ENCODE data around the gene ACBD5. TPM values are rescaled to one million over a fixed set of nuclear protein-coding genes. Genes with fewer than 3 reads are reported as not detected.
A peak's percentile ranks its signal among the peaks of the same experiment; 100 is the strongest.

ACBD5 gene
- total and polyA plus RNA-seq, 4 donors = 39.5 to 69.2 (median 58.1) TPM

GRCh38 chr10:27253576-27253975 lies 13.0 kb upstream of the ACBD5 start:
- no peak for DNase-seq (ENCODE audit: low read depth in 4 of 6, low spot score in 6 of 6)
- Histone ChIP-seq H3K9me3 (ENCODE audit: control insufficient read depth, insufficient read depth, low read length) (no peaks in the 10 kb centered on the region), H3K36me3 (ENCODE audit: control insufficient read depth, insufficient read depth, low read length) (no peaks in the 10 kb centered on the region), H3K4me1 (ENCODE audit: control insufficient read depth, insufficient read depth, low read length) (peaks cover 6% of the 10 kb centered on the region), H3K27me3 (ENCODE audit: control insufficient read depth, insufficient read depth, low read length) (peaks cover 5% of the 10 kb centered on the region), H3K27ac (ENCODE audit: low read depth, low read length) (no peak overlapping the region), H3K4me3 (ENCODE audit: low read depth, low read length) (no peak overlapping the region)
- WGBS (ENCODE audit: insufficient coverage) = 95% methylated on average over 4 of the region's 5 CpGs

GRCh38 chr10:27252267-27253000 lies 11.8 kb upstream of the ACBD5 start:
- Histone ChIP-seq H3K9me3 (ENCODE audit: control insufficient read depth, insufficient read depth, low read length) (no peaks in the 10 kb centered on the region), H3K4me1 (ENCODE audit: control insufficient read depth, insufficient read depth, low read length) (peaks cover 4% of the 10 kb centered on the region), H3K36me3 (ENCODE audit: control insufficient read depth, insufficient read depth, low read length) (no peaks in the 10 kb centered on the region), H3K27ac (ENCODE audit: low read depth, low read length) (no peak overlapping the region), H3K4me3 (ENCODE audit: low read depth, low read length) (peak overlapping the region; percentile 35), H3K27me3 (ENCODE audit: control insufficient read depth, insufficient read depth, low read length) (no peaks in the 10 kb centered on the region)
- whole genome bisulfite sequencing (ENCODE audit: insufficient coverage) = 20% methylated on average over 54 of the region's 63 CpGs
- DNase-seq (ENCODE audit: low read depth in 4 of 6, low spot score in 6 of 6) = peak in 2 of 6 donors; percentile 44 to 57

GRCh38 chr10:27251554-27251953 lies 11.0 kb upstream of the ACBD5 start:
- Histone ChIP-seq H3K27ac (ENCODE audit: low read depth, low read length) (no peak overlapping the region), H3K9me3 (ENCODE audit: control insufficient read depth, insufficient read depth, low read length) (no peaks in the 10 kb centered on the region), H3K27me3 (ENCODE audit: control insufficient read depth, insufficient read depth, low read length) (no peaks in the 10 kb centered on the region), H3K4me1 (ENCODE audit: control insufficient read depth, insufficient read depth, low read length) (peaks cover 4% of the 10 kb centered on the region), H3K36me3 (ENCODE audit: control insufficient read depth, insufficient read depth, low read length) (no peaks in the 10 kb centered on the region), H3K4me3 (ENCODE audit: low read depth, low read length) (no peak overlapping the region)
- 95% methylated on average over 8 of the region's 14 CpGs for WGBS (ENCODE audit: insufficient coverage)
- DNase-seq (ENCODE audit: low read depth in 4 of 6, low spot score in 6 of 6) = no peak

- H3K4me3 ChIP-seq (ENCODE audit: low read depth, low read length) = no peak overlapping the region
- H3K9me3 ChIP-seq (ENCODE audit: control insufficient read depth, insufficient read depth, low read length) = no peaks in the 10 kb centered on the region
- 94% methylated on average over 4 of the region's 4 CpGs for WGBS (ENCODE audit: insufficient coverage)
- H3K36me3 ChIP-seq (ENCODE audit: control insufficient read depth, insufficient read depth, low read length) = no peaks in the 10 kb centered on the region
- H3K27me3 ChIP-seq (ENCODE audit: control insufficient read depth, insufficient read depth, low read length) = no peaks in the 10 kb centered on the region
- peaks cover 6% of the 10 kb centered on the region for H3K4me1 ChIP-seq (ENCODE audit: control insufficient read depth, insufficient read depth, low read length)
- DNase-seq (ENCODE audit: low read depth in 4 of 6, low spot score in 6 of 6) = no peak
- no peak overlapping the region for H3K27ac ChIP-seq (ENCODE audit: low read depth, low read length)
These were observed 7.6 kb upstream of the ACBD5 start for GRCh38 chr10:27248215-27248614.

GRCh38 chr10:27247441-27247840 lies 6.8 kb upstream of the ACBD5 start:
- Histone ChIP-seq H3K4me1 (ENCODE audit: control insufficient read depth, insufficient read depth, low read length) (peaks cover 5% of the 10 kb centered on the region), H3K36me3 (ENCODE audit: control insufficient read depth, insufficient read depth, low read length) (no peaks in the 10 kb centered on the region)
- WGBS (ENCODE audit: insufficient coverage) = 93% methylated on average over 3 of the region's 3 CpGs

GRCh38 chr10:27247006-27247405 lies 6.4 kb upstream of the ACBD5 start:
- Histone ChIP-seq H3K4me3 (ENCODE audit: low read depth, low read length) (no peak overlapping the region), H3K9me3 (ENCODE audit: control insufficient read depth, insufficient read depth, low read length) (no peaks in the 10 kb centered on the region), H3K36me3 (ENCODE audit: control insufficient read depth, insufficient read depth, low read length) (no peaks in the 10 kb centered on the region), H3K4me1 (ENCODE audit: control insufficient read depth, insufficient read depth, low read length) (peaks cover 5% of the 10 kb centered on the region), H3K27ac (ENCODE audit: low read depth, low read length) (no peak overlapping the region), H3K27me3 (ENCODE audit: control insufficient read depth, insufficient read depth, low read length) (no peaks in the 10 kb centered on the region)
- DNase-seq (ENCODE audit: low read depth in 4 of 6, low spot score in 6 of 6) = no peak
- 78% methylated on average over 3 of the region's 5 CpGs for WGBS (ENCODE audit: insufficient coverage)

More at GRCh38 chr10:27247441-27247840, 6.8 kb upstream of the ACBD5 start:
- Histone ChIP-seq H3K27ac (ENCODE audit: low read depth, low read length) (no peak overlapping the region), H3K9me3 (ENCODE audit: control insufficient read depth, insufficient read depth, low read length) (no peaks in the 10 kb centered on the region), H3K27me3 (ENCODE audit: control insufficient read depth, insufficient read depth, low read length) (no peaks in the 10 kb centered on the region), H3K4me3 (ENCODE audit: low read depth, low read length) (no peak overlapping the region)
- no peak for DNase-seq (ENCODE audit: low read depth in 4 of 6, low spot score in 6 of 6)

- no peaks in the 10 kb centered on the region for H3K9me3 ChIP-seq (ENCODE audit: control insufficient read depth, insufficient read depth, low read length)
- 28% methylated on average over 3 of the region's 11 CpGs for WGBS (ENCODE audit: insufficient coverage)
- H3K36me3 ChIP-seq (ENCODE audit: control insufficient read depth, insufficient read depth, low read length) = no peaks in the 10 kb centered on the region
- no peak overlapping the region for H3K27ac ChIP-seq (ENCODE audit: low read depth, low read length)
- no peak overlapping the region for H3K4me3 ChIP-seq (ENCODE audit: low read depth, low read length)
- peaks cover 14% of the 10 kb centered on the region for H3K4me1 ChIP-seq (ENCODE audit: control insufficient read depth, insufficient read depth, low read length)
- no peak for DNase-seq (ENCODE audit: low read depth in 4 of 6, low spot score in 6 of 6)
- no peaks in the 10 kb centered on the region for H3K27me3 ChIP-seq (ENCODE audit: control insufficient read depth, insufficient read depth, low read length)
These were observed 5.2 kb upstream of the ACBD5 start for GRCh38 chr10:27245836-27246235.

- no CpG with 5 or more reads among the region's 1 CpG for whole genome bisulfite sequencing (ENCODE audit: insufficient coverage)
- no peaks in the 10 kb centered on the region for H3K27me3 ChIP-seq (ENCODE audit: control insufficient read depth, insufficient read depth, low read length)
- H3K9me3 ChIP-seq (ENCODE audit: control insufficient read depth, insufficient read depth, low read length) = no peaks in the 10 kb centered on the region
- DNase-seq (ENCODE audit: low read depth in 4 of 6, low spot score in 6 of 6) = no peak
- H3K4me1 ChIP-seq (ENCODE audit: control insufficient read depth, insufficient read depth, low read length) = peaks cover 14% of the 10 kb centered on the region
- H3K4me3 ChIP-seq (ENCODE audit: low read depth, low read length) = no peak overlapping the region
- H3K36me3 ChIP-seq (ENCODE audit: control insufficient read depth, insufficient read depth, low read length) = no peaks in the 10 kb centered on the region
- H3K27ac ChIP-seq (ENCODE audit: low read depth, low read length) = no peak overlapping the region
These were observed 4.4 kb upstream of the ACBD5 start for GRCh38 chr10:27244976-27245375.

- peak overlapping the region; percentile 99 for H3K27ac ChIP-seq (ENCODE audit: low read depth, low read length)
- H3K27me3 ChIP-seq (ENCODE audit: control insufficient read depth, insufficient read depth, low read length) = no peaks in the 10 kb centered on the region
- peak; percentile 60 to 93 (median 81) for DNase-seq (ENCODE audit: low read depth in 4 of 6, low spot score in 6 of 6)
- peaks cover 23% of the 10 kb centered on the region for H3K4me1 ChIP-seq (ENCODE audit: control insufficient read depth, insufficient read depth, low read length)
- WGBS (ENCODE audit: insufficient coverage) = 18% methylated on average over 5 of the region's 12 CpGs
- H3K4me3 ChIP-seq (ENCODE audit: low read depth, low read length) = peak overlapping the region; percentile 93
- H3K36me3 ChIP-seq (ENCODE audit: control insufficient read depth, insufficient read depth, low read length) = peaks cover 4% of the 10 kb centered on the region
- no peaks in the 10 kb centered on the region for H3K9me3 ChIP-seq (ENCODE audit: control insufficient read depth, insufficient read depth, low read length)
These were observed 2.5 kb upstream of the ACBD5 start for GRCh38 chr10:27242951-27243551.

- peaks cover 6% of the 10 kb centered on the region for H3K36me3 ChIP-seq (ENCODE audit: control insufficient read depth, insufficient read depth, low read length)
- peak in 1 of 6 donors; percentile 11 for DNase-seq (ENCODE audit: low read depth in 4 of 6, low spot score in 6 of 6)
- H3K4me3 ChIP-seq (ENCODE audit: low read depth, low read length) = peak overlapping the region; percentile 93
- peak overlapping the region; percentile 99 for H3K27ac ChIP-seq (ENCODE audit: low read depth, low read length)
- no peaks in the 10 kb centered on the region for H3K27me3 ChIP-seq (ENCODE audit: control insufficient read depth, insufficient read depth, low read length)
- no CpG with 5 or more reads among the region's 6 CpGs for WGBS (ENCODE audit: insufficient coverage)
- H3K4me1 ChIP-seq (ENCODE audit: control insufficient read depth, insufficient read depth, low read length) = peaks cover 27% of the 10 kb centered on the region
- H3K9me3 ChIP-seq (ENCODE audit: control insufficient read depth, insufficient read depth, low read length) = no peaks in the 10 kb centered on the region
These were observed 1.9 kb upstream of the ACBD5 start for GRCh38 chr10:27242473-27242950.

All from spinal cord (tissue), 10 donors.